ENCODE measurements around the gene RUVBL1.

RUVBL1 gene

DNA sequence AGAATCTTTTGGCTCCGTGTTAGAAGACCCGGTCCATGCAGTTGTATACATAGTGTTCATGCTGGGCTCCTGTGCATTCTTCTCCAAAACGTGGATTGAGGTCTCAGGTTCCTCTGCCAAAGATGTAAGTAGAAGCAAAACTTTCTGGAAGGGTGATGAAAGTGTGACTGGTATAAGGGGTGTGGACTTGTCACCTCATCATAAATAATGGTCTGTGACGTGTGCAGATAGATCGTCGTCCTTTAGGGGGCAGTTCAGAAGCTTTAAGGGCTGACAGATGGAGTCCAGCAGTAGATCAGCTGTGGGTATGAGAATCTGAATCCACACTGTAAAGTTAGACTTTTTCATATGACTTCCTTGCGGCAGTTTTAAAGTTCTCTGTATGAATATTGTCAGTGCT, 56.1 kb downstream of the RUVBL1 start:
- DNase-seq (ENCODE audit: low spot score), result no peak

DNA sequence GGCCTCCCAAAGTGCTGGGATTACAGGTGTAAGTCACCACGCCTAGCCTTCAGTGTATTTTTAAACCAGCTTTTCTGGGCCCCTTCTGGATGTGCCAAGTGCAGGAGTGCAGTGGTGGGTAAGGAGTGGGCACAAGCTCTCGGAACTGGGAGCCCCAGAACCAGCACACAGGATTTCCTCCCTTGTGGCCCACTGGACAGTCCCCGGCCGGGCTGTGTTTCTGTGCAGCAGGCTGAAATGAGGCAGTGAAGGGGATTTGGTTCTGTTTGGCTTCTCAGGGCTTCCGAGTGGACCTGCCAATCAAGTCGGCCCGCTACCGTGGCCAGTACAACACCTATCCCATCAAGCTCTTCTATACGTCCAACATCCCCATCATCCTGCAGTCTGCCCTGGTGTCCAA, 56.9 kb downstream of the RUVBL1 start:
- DNase-seq (ENCODE audit: low spot score), result no peak

DNA sequence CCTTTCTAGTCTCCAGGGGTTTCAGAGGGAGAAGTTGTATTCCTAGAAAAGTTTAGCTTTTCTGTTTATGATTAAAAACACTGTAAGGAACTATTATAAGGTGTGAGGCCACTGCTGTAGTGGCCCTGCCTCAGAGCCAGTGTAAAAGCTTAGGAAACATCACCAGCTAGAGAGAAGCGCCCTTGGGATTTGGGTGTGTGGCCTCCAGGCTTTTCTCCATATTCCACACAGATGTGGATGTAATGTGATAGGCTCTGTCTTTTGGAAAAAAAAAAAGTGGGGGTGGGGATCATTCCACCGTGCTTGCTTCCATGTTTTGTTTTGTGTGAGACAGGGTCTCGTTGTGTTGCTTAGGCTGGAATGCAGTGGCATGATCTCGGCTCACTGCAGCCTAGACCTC, 57.5 kb downstream of the RUVBL1 start:
- no peak for DNase-seq (ENCODE audit: low spot score)

DNA sequence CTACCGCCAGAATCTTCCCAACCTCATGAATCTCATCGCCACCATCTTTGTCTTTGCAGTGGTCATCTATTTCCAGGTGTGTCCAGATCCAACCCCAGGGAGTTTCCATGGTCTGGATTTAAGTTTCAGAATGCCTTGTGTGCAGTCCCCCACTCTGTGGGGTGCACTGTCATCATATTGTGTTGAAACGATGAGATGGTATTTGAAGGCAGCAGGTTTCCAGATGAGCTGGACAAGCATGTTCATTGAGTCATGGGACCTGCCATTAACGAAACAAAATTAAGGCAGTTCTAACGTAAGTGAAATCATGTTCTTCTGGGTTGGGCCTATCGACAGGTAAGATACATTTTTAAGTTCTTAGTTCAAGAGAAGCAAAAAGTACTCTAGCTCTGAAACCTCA, 58.6 kb downstream of the RUVBL1 start:
- no peak for DNase-seq (ENCODE audit: low spot score)

DNA sequence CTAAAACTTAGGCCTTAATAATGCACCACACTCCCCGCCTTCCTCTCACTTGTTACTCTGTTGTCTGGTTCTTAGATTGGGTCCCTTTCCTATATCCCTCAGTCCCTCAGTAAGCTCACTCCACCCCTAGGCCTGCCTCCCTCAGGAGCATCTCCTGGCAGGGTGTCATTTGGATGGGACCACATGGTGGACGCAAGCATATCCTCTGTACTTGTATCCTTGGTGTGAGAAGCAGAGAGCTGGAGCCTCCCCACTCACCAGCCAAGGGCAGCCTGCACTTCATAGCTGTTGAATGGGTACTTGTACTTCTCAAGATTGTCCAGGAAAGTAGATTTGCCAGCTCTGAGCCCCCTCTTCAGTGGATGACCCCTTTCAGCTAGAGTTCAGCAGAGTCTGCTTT, 59.7 kb downstream of the RUVBL1 start:
- DNase-seq (ENCODE audit: low spot score), result no peak

DNA sequence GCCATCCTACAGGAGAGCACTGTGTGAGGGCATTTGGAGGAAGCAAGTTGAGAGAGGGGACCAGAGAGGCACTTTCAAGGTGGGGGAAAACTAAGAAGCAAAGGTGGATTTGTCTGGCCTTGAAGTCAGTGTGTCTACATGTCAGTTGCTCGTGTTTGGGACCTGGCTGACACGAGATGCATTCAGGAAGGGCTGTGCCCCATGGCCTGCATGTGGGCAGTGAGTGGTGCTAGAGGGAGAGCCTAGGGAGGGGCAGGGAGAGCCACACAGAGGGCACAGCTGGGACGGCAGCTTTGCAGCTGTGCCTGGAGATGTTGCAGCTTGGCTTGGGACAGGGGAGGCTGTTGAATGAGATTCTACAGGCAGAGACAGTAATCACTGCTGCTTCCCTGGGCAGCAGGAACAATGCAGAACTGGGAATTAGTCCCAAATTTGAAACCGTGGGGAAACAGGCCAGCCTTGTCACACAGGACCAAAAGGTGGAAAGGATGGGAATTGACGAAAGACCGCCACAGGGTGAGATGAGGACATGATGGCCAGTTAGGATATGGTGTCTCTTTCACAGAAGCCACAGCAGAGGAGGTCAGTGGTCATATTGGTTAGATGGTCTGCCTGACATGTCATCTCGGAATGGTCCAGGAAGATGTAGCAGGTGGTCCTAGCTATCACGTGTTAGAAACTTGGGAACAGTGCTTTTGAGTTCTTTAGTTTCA, 61.4 kb downstream of the RUVBL1 start:
- no peak for DNase-seq (ENCODE audit: low spot score)

DNA sequence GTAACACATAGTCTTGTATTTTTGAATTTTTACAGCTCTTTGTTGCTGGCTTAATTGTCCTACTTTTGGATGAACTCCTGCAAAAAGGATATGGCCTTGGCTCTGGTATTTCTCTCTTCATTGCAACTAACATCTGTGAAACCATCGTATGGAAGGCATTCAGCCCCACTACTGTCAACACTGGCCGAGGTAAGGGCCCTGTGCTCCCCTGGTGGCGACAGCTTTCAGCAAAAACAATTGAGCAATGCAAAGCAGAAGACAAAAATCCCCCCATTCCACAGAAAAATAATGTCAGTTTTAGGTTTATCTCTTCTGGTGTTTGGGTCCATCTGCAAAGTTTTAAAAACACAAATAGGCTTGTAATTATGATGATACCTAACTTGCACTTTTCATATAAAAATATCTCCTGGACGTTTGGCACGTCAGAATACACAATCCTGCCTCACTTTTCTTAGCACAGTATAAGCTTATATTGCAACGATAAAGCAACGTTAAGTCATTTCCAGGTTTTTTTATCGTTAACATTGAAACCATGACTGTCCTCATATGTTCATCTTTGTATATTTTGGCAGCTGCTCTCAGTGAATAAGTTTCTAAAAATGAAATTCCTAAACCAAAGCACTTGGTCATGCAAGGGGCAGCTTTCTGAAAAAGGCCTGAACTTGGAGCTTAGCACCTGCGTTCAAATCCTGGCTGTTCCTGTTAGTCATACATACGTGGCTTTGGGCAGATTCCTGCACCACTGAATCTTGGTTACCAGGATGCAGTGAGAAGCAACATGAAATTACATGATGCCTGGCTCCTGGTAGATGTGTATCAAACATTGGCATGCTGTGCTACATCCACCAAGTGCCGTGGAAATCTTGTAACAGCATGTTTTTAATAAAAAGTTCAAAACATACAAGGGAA, 62.9 kb downstream of the RUVBL1 start:
- no peak for DNase-seq (ENCODE audit: low spot score)

DNA sequence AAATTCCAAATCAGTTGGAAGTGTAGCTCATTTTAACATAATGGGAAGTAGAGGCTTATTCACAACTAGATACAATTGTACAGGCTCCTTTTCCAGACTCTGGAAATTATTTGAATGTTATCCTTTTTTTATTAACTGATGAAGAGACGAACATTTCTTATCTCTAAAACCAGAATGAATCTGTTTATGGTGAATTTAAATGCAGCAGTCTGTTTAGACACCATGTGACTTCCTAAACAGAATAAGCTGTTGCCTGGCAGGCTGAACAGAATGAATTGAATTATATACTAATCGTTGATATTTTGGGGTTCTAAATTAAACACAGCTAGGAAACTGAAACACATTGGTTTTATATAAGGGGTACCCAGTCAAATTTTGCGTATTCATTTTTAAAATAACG, 67.4 kb downstream of the RUVBL1 start:
- no peak for DNase-seq (ENCODE audit: low spot score)

DNA sequence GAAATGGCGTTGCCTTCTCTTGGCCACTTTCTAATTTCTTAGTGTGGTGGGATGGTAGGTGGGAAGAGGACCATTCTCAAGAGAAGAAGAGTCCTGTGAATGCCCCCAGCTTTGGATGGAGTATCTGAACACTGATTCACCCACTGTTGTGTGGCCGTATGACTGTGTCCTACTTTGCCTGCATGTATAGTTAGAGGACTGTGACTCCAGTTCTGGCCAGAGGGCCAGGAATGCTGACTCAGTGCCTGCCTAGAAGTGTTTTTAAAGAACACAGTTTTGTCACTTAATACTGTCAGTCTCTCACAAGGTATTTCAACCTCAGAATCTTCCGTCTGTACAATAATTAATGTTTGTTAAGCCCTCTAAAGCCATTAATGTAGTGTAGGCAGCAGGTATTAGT, 69.2 kb downstream of the RUVBL1 start:
- DNase-seq (ENCODE audit: low spot score), result no peak

DNA sequence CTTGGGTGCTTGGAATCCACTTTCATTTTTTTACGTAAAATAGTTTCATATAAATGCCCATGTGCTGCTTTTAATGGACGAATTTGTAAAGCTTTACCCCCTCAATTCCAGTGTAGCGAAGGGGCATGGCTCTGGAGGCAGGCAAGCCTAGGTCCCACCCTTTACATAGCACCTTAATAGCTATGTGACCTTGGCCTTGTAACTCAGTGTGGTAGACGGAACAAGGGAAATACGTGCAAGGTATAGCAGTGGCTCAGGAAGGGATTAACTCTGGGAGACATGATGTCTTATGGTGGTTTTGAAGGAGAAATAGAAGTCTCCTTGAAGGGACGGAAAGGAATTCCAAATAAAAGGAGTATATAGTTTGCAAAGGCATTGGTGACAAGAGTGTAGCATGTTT, 70.0 kb downstream of the RUVBL1 start:
- DNase-seq (ENCODE audit: low spot score), result no peak

DNA sequence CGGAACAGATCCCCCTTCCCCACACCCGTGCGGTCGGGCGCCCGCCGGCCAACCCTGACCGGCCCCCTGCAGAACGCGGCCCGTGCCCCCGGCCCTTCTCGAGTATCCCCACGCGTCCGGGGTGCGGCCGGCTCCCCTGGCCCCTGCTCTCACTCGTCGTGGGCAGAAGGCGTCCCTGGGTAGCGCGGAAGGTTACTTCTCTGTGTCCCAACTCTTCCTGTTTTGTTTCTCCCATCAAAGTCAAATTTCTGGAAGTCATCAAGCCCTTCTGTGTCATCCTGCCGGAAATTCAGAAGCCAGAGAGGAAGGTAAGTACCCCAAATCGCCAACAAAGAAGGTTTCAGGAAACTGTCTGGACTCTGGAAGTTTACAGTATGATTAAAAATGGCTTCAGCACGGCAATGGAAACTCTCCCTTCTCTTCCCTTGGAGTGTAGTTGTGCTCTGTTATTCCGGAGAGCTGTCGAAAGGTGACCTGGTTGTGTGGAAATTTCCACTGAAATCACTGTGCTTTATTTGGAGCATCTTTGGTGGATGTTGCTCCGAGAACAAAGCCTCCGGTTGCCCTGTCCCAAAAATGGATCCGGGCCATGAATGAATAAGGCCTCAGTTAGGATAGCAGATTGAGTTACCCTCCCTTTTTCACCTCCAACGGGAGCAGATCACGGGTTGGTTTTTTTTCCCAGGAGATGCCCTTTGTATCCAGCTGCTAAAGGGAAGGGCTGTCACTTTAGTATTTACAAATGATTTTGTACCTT, 70.8 kb downstream of the RUVBL1 start:
- DNase-seq (ENCODE audit: low spot score), result no peak

DNA sequence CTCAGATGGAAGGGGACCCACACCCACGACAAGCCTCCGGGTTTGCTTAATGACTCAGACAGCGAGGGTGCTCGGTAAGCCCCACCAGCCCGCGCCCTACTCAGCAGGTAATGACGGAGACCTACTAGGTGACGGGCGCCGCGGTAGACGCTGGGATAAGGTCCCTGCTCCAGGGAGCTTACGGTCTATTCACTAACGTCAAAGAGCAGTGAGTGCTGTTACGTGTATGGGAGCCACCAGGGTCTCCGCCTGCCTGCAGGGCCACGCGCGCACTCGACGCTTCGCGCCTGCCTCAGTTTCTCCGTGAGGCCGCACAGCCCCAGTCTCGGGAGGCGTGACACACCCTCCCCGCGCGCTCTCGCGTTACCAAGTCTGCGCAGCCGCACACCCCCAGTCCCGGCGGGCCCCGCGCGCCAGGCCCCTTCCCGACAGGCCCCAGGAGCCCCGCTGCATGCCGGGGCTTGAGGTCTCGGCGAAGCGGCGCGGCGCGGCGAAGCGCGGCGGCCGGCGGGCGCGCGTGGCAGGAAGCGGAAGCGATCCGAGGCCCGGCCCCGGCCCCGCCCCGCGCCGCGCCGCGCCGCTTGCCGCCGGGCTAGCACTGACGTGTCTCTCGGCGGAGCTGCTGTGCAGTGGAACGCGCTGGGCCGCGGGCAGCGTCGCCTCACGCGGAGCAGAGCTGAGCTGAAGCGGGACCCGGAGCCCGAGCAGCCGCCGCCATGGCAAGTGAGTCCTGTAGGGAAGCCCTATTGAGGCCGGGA, 71.6 kb downstream of the RUVBL1 start, which contains the start of gene SEC61A1:
TSS of gene SEC61A1 (plus strand) at position 601 of the 758 bp plus-strand sequence. CDS start at position 717, 116 bp downstream.
- peak; percentile 91 for DNase-seq (ENCODE audit: low spot score)

DNA sequence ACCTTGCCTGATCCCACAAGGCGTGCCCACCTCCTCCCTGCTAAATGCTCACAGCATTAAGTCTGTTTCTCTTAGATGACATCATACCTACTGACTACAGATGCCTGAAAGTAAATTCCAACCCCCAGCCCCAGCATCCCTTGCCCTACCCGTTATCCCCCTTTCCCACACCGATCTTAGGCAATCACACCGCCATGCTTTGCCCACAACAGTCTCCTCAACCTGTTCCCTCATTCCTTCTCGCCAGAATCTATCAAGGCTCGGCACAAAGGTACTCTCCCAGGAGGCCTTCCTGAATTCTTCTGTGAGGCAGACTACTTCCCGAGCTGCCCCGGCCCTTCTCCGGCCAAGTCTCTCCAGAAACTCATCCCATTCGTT, 72.2 kb downstream of the RUVBL1 start:
- DNase-seq (ENCODE audit: low spot score), result no peak

DNA sequence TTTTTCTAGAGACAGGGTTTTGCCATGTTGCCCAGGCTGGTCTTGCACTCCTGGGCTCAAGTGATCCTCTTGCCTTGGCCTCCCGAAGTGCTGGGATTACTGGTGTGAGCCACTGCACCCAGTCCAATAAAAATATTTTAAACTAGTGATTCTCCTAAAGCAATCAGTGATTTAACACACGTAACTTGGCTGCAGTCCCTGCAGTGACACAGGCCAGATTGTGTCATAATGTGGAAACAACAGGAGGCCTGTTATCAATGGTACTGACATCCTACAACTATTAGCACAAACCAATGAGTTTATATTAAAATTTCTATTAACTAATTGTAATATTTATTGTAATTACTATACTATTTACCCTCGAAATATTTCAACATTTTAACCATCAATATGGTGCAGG, 73.0 kb downstream of the RUVBL1 start:
- DNase-seq (ENCODE audit: low spot score), result no peak

DNA sequence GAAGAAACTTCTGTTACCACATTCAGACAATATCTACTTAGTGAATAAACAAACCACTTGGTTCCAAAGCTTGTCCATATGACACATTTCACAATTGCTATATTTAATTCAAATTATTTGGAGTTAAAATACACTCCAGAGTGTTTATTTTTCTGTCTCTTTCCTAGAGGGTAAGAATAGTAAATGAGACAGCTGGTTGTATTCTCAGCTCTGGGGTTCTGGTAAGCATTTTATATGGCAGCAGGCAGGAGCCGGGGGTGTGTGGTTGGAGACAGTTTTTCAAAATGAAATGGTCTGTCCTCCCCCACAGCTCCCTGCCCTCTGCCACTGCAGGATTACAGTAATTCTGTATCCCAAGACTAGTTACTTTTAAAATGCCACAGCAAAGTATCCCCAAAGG, 82.3 kb downstream of the RUVBL1 start:
- DNase-seq (ENCODE audit: low spot score), result no peak

DNA sequence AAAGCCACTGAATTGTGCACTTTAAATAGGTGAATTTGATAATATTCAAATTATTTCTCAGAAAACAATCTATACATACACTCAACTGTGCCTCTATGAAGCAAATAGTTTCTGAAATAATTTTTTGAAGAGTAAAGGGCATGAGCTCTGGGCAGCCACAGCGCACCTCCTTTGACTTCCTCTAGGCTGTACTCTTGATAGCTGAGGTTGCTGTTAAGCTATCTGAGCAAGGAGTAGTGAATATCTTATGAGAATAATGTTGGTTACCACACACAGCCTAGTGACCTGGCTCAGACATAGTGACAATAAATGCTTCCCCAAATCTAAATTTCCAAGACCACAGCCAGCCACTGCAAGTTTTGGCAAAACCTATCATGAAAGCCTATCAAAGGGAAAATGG, 83.0 kb downstream of the RUVBL1 start:
- no peak for DNase-seq (ENCODE audit: low spot score)

DNA sequence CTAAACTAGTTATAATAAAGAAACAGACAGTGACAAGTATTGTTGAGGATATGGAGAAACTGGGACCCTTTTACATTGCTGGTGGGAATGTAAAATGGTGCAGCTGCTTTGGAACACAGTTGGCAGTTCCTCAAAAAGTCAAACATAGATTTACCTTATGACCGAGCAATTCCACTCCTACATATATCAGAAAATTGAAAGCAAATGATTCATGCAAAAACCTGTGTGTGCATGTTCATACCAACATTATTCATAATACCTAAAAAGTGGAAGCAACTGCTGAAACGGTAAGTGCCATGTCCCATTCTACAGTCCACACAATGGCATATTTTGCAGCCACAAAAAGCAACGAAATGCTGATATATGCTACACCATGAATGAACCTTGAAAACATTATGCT, 83.6 kb downstream of the RUVBL1 start:
- DNase-seq (ENCODE audit: low spot score), result no peak

DNA sequence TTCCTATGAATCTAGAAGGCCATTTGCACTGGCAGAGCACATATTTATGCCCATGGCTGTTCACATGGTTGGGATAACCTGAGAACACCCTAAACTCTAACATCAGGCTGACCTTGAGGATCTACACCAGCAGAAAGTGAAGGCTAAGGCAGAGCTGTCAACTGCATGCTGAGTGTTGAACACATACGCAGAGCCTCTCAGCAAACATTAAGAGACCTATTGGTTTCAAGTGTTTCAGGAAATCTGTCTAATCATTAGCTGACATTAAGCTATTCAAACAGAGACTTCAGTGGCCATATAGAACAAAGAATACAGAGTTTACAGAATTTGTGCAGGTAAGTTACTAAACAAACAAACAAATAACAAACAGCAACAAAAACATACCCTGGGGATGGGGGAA, 87.5 kb downstream of the RUVBL1 start:
- no peak for DNase-seq (ENCODE audit: low spot score)

DNA sequence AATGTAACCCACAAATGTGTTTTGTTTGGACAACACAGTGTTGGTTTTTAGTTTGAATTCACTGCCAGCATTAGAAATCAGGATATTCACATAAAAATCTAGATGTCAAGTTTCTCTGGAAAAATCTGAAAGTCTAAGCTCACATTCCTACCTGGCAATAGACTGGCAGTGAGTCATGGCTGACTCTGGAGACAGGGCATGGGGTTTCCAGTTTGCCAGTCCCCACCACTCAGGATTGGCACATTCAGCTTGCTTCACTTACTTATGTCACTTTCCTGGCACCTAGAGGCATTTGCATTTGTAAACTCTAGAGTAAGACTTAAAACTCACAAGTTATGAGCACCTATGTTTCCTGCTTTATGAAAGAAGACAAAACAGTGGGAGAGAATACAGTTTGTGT, 90.5 kb downstream of the RUVBL1 start:
- DNase-seq (ENCODE audit: low spot score), result no peak
